Measurements from ENCODE around the gene RAB35. TPM values are rescaled to one million over a fixed set of nuclear protein-coding genes. Genes with fewer than 3 reads are reported as not detected.

Gene RAB35
- total and polyA plus RNA-seq, 2 donors (not counting 1 experiment from before 2014, with no cell fraction given): 20.4 to 52.9 TPM

DNA sequence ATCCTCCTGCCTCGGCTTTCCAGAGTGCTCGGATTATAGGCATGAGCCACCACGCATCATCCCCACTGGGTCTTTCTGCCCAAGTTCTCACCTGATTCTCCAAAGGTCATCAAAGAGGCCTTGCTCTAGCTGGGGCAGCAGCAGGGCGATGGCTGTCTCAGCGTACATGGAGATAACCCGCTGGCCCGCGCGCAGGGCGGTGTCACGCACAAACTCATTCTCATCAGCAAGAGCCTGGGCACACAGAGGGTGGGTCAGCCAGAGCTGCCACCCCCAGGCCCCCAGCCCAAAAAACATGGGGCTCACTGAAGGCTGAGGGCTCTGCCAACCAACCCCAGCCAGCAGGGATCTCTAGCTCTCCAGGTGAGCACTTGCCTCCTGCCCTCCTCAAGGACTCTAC is 27.7 kb upstream of the RAB35 start:
- Histone ChIP-seq H3K27ac (ENCODE audit: low read length in 2 of 2) (no peak overlapping the region), H4K20me1 (ENCODE audit: control insufficient read depth, insufficient read depth, low read length, poor library complexity, severe bottlenecking) (no peaks in the 10 kb centered on the region), H2AFZ (ENCODE audit: insufficient read depth, low read depth, low read length, poor library complexity, severe bottlenecking) (no peak overlapping the region), H3K9ac (ENCODE audit: low read length) (no peak overlapping the region), H3K4me1 (ENCODE audit: control insufficient read depth in 2 of 2, insufficient read depth in 2 of 2, low read length in 2 of 2) (no peaks in the 10 kb centered on the region), H3K4me3 (ENCODE audit: control extremely low read depth in 1 of 5, extremely low read depth in 1 of 5, insufficient read depth in 1 of 5, low read depth in 2 of 5, low read length in 4 of 5) (no peak overlapping the region), H3K79me2 (ENCODE audit: control insufficient read depth, insufficient read depth, low read length) (no peaks in the 10 kb centered on the region), H3K4me2 (replicated peaks; ENCODE audit: low read depth, low read length, poor library complexity, severe bottlenecking) (no peak overlapping the region), H3K27me3 (replicated peaks in 1 of 4; ENCODE audit: control extremely low read depth in 1 of 4, control insufficient read depth in 3 of 4, insufficient read depth in 4 of 4, low read length in 3 of 4) (no peaks in the 10 kb centered on the region), H3K36me3 (replicated peaks in 1 of 2; ENCODE audit: control extremely low read depth in 1 of 2, control insufficient read depth in 1 of 2, extremely low read depth in 1 of 2, insufficient read depth in 2 of 2, low read length in 1 of 2) (peaks cover 16 to 90% of the 10 kb centered on the region in 2 experiments), H3K9me3 (ENCODE audit: control extremely low read depth in 1 of 3, control insufficient read depth in 2 of 3, insufficient read depth in 1 of 3, low read length in 2 of 3) (no peaks in the 10 kb centered on the region)
- DNase-seq (no peak), ATAC-seq (ENCODE audit: low read depth) (no peak)
- 98% methylated on average over 11 of the region's 11 CpGs for WGBS (ENCODE audit: insufficient coverage)
- H3K4me3 Mint-ChIP-seq: no peak overlapping the region
- ChIA-PET CTCF (no interaction called here), POLR2A (no interaction called here)
- H3K4me1 Mint-ChIP-seq: no peaks in the 10 kb centered on the region
- no peak overlapping the region for H3K27ac Mint-ChIP-seq
- TF ChIP-seq CTCF (IDR thresholded peaks at IDR 0.05) (no peak), EZH2 (IDR thresholded peaks at IDR 0.05; ENCODE audit: borderline replicate concordance, insufficient read depth, low read depth, low read length, poor library complexity, severe bottlenecking) (no peak)
- intact Hi-C loops (cut with micrococcal nuclease): no loop called here
- no peaks in the 10 kb centered on the region for H3K9me3 Mint-ChIP-seq (ENCODE audit: insufficient read depth)
- no peaks in the 10 kb centered on the region for H3K27me3 Mint-ChIP-seq

GRCh38 chr12:120142231-120142877 is 25.8 kb upstream of the RAB35 start:
- Mint-ChIP-seq H3K27ac (no peak overlapping the region), H3K27me3 (no peaks in the 10 kb centered on the region), H3K4me3 (no peak overlapping the region), H3K9me3 (ENCODE audit: insufficient read depth) (no peaks in the 10 kb centered on the region), H3K4me1 (no peaks in the 10 kb centered on the region)
- WGBS (ENCODE audit: insufficient coverage): 97% methylated on average over 11 of the region's 14 CpGs
- Histone ChIP-seq H3K27ac (ENCODE audit: low read length in 2 of 2) (no peak overlapping the region), H2AFZ (ENCODE audit: insufficient read depth, low read depth, low read length, poor library complexity, severe bottlenecking) (no peak overlapping the region), H3K4me3 (ENCODE audit: control extremely low read depth in 1 of 5, extremely low read depth in 1 of 5, insufficient read depth in 1 of 5, low read depth in 2 of 5, low read length in 4 of 5) (no peak overlapping the region), H3K27me3 (replicated peaks in 1 of 4; ENCODE audit: control extremely low read depth in 1 of 4, control insufficient read depth in 3 of 4, insufficient read depth in 4 of 4, low read length in 3 of 4) (no peaks in the 10 kb centered on the region), H3K79me2 (ENCODE audit: control insufficient read depth, insufficient read depth, low read length) (no peaks in the 10 kb centered on the region), H4K20me1 (ENCODE audit: control insufficient read depth, insufficient read depth, low read length, poor library complexity, severe bottlenecking) (no peaks in the 10 kb centered on the region), H3K4me1 (ENCODE audit: control insufficient read depth in 2 of 2, insufficient read depth in 2 of 2, low read length in 2 of 2) (no peaks in the 10 kb centered on the region), H3K9ac (ENCODE audit: low read length) (no peak overlapping the region), H3K4me2 (replicated peaks; ENCODE audit: low read depth, low read length, poor library complexity, severe bottlenecking) (no peak overlapping the region), H3K36me3 (replicated peaks in 1 of 2; ENCODE audit: control extremely low read depth in 1 of 2, control insufficient read depth in 1 of 2, extremely low read depth in 1 of 2, insufficient read depth in 2 of 2, low read length in 1 of 2) (peaks cover 16 to 91% of the 10 kb centered on the region in 2 experiments), H3K9me3 (ENCODE audit: control extremely low read depth in 1 of 3, control insufficient read depth in 2 of 3, insufficient read depth in 1 of 3, low read length in 2 of 3) (no peaks in the 10 kb centered on the region)
- TF ChIP-seq EZH2 (IDR thresholded peaks at IDR 0.05; ENCODE audit: borderline replicate concordance, insufficient read depth, low read depth, low read length, poor library complexity, severe bottlenecking): no peak
- TF ChIP-seq CTCF (IDR thresholded peaks at IDR 0.05): no peak
- ATAC-seq (ENCODE audit: low read depth) (no peak), DNase-seq (no peak)
- CTCF ChIA-PET: no interaction called here
- intact Hi-C loops (cut with micrococcal nuclease): no loop called here
- POLR2A ChIA-PET: no interaction called here
